KMS-11 (cell line): ENCODE measurements around the gene MARCHF5.
"Not testable (repeated sequence)": the region's sequence is repeated elsewhere in the genome, so short reads cannot be mapped to it uniquely, and the experiment has no call there.

Experiments used
- H2AFZ ChIP-seq: fragments of 200-600 bp; sonication (generic); 2 replicates; pipeline ENCODE4 v1.6.1; 2016; ENCODE audit warnings: antibody characterized with exemption, mixed run types, low read depth
- H3K27ac ChIP-seq: fragments of 200-600 bp; sonication (generic); 2 replicates; pipeline ENCODE4 v1.6.1; 2016; ENCODE audit warnings: mild to moderate bottlenecking, mixed run types
- H3K27me3 ChIP-seq: fragments of 200-600 bp; sonication (generic); 2 replicates; pipeline ENCODE4 v1.6.1; 2017; ENCODE audit warnings: mild to moderate bottlenecking, low read depth, mixed run types, moderate library complexity; ENCODE audit not compliant: insufficient read depth
- H3K36me3 ChIP-seq: fragments of 200-600 bp; sonication (generic); 2 replicates; pipeline ENCODE4 v1.6.1; 2017; ENCODE audit warnings: mild to moderate bottlenecking, mixed run types; ENCODE audit not compliant: insufficient read depth
- H3K4me1 ChIP-seq: fragments of 200-600 bp; sonication (generic); 2 replicates; pipeline ENCODE4 v1.6.1; 2016; ENCODE audit warnings: mild to moderate bottlenecking, low read depth, mixed run types; ENCODE audit not compliant: poor library complexity, severe bottlenecking
- H3K4me2 ChIP-seq: fragments of 200-600 bp; sonication (generic); 2 replicates; pipeline ENCODE4 v1.7.0; 2016; ENCODE audit warnings: mild to moderate bottlenecking, mixed run types
- H3K4me3 ChIP-seq: fragments of 200-600 bp; sonication (generic); IDR thresholded peaks from 2 replicates; pipeline ENCODE4 v1.6.1; 2017; ENCODE audit warnings: low read depth, low read length, mixed read lengths; ENCODE audit not compliant: insufficient read depth
- H3K79me2 ChIP-seq: fragments of 200-600 bp; sonication (generic); 2 replicates; pipeline ENCODE4 v1.6.1; 2016; ENCODE audit warnings: low read depth, mixed run types; ENCODE audit not compliant: insufficient read depth
- H3K9ac ChIP-seq: fragments of 200-600 bp; sonication (generic); 2 replicates; pipeline ENCODE4 v1.6.1; 2016; ENCODE audit warnings: mild to moderate bottlenecking, mixed run types
- H4K20me1 ChIP-seq: fragments of 200-600 bp; sonication (generic); 2 replicates; pipeline ENCODE4 v1.6.1; 2016; ENCODE audit warnings: mild to moderate bottlenecking, mixed run types; ENCODE audit not compliant: insufficient read depth
- TF ChIP-seq, protein P1 (sequence below): fragments of 200-600 bp; sonication (generic); conservative IDR thresholded peaks from 2 replicates; pipeline ENCODE4 v1.6.1; 2017; ENCODE audit warnings: low read depth, mild to moderate bottlenecking, antibody characterized with exemption, low read length, moderate library complexity, mixed read lengths

Gene MARCHF5

GRCh38 chr10:92387289-92387940 lies 96.4 kb downstream of the MARCHF5 start:
- H3K27me3 ChIP-seq = no peaks in the 10 kb centered on the region
- no peak overlapping the region for H3K27ac ChIP-seq
- no peaks in the 10 kb centered on the region for H3K36me3 ChIP-seq
- no peak overlapping the region for H2AFZ ChIP-seq
- no peak overlapping the region for H3K4me3 ChIP-seq
- no peaks in the 10 kb centered on the region for H3K4me1 ChIP-seq
- TF ChIP-seq, protein P1, sequence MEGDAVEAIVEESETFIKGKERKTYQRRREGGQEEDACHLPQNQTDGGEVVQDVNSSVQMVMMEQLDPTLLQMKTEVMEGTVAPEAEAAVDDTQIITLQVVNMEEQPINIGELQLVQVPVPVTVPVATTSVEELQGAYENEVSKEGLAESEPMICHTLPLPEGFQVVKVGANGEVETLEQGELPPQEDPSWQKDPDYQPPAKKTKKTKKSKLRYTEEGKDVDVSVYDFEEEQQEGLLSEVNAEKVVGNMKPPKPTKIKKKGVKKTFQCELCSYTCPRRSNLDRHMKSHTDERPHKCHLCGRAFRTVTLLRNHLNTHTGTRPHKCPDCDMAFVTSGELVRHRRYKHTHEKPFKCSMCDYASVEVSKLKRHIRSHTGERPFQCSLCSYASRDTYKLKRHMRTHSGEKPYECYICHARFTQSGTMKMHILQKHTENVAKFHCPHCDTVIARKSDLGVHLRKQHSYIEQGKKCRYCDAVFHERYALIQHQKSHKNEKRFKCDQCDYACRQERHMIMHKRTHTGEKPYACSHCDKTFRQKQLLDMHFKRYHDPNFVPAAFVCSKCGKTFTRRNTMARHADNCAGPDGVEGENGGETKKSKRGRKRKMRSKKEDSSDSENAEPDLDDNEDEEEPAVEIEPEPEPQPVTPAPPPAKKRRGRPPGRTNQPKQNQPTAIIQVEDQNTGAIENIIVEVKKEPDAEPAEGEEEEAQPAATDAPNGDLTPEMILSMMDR = no peak
- no peaks in the 10 kb centered on the region for H4K20me1 ChIP-seq
- H3K9ac ChIP-seq = no peak overlapping the region
- no peak overlapping the region for H3K4me2 ChIP-seq
- no peaks in the 10 kb centered on the region for H3K79me2 ChIP-seq

DNA sequence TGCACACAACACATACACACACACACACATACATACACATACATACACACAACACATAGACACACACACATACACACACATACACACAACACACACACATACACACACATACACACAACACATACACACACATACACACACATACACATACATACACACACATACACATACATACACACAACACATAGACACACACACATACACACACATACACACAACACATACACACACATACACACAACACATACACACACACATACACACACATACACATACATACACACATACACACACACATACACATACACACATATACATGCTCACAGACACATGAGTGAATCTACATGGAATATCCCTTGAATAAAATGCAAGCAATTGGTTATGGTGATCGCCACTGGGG lies 102.2 kb downstream of the MARCHF5 start:
- not testable (repeated sequence) for H3K4me1 ChIP-seq, H2AFZ ChIP-seq, H4K20me1 ChIP-seq, H3K27ac ChIP-seq, H3K9ac ChIP-seq, H3K79me2 ChIP-seq, H3K36me3 ChIP-seq, H3K27me3 ChIP-seq, H3K4me3 ChIP-seq, H3K4me2 ChIP-seq

DNA sequence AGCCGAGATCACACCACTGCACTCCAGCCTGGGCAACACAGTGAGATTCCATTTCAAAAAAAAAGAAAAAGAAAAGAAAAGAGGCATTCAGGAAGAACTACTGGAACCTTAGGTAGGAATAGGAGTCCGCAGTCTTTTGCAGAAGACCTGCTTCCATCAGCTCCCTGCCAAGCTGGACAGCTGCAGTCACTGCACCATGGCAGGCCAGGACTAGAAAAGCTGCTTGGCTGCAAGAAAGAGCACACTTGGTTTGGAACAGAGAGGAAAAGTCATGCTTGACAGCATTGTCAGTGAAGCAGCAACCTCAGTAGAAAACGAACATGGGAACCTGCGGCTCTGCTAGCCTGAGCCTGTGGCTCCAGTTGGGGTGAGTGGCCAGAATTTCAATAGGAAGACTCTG lies 104.3 kb downstream of the MARCHF5 start:
- no peaks in the 10 kb centered on the region for H4K20me1 ChIP-seq
- no peak overlapping the region for H3K9ac ChIP-seq
- H3K36me3 ChIP-seq = no peaks in the 10 kb centered on the region
- no peak overlapping the region for H3K4me3 ChIP-seq
- H3K4me2 ChIP-seq = no peak overlapping the region
- no peaks in the 10 kb centered on the region for H3K4me1 ChIP-seq
- H3K79me2 ChIP-seq = no peaks in the 10 kb centered on the region
- TF ChIP-seq, protein P1 = no peak
- no peak overlapping the region for H2AFZ ChIP-seq
- no peak overlapping the region for H3K27ac ChIP-seq
- no peaks in the 10 kb centered on the region for H3K27me3 ChIP-seq

GRCh38 chr10:92402234-92402633 lies 111.3 kb downstream of the MARCHF5 start:
- H3K27me3 ChIP-seq, H4K20me1 ChIP-seq, H3K4me2 ChIP-seq, H3K36me3 ChIP-seq, H2AFZ ChIP-seq, H3K27ac ChIP-seq, H3K4me1 ChIP-seq, H3K4me3 ChIP-seq, H3K9ac ChIP-seq, H3K79me2 ChIP-seq: not testable (repeated sequence)
